ENCODE data around the gene FAM3C. TPM values are rescaled to one million over a fixed set of nuclear protein-coding genes. Genes with fewer than 3 reads are reported as not detected.

Gene FAM3C
- total and polyA plus RNA-seq, 2 of the 8 experiments (the other 6 are each of a cell fraction or from before 2014, with no cell fraction given) = 27.0 to 77.7 TPM

DNA sequence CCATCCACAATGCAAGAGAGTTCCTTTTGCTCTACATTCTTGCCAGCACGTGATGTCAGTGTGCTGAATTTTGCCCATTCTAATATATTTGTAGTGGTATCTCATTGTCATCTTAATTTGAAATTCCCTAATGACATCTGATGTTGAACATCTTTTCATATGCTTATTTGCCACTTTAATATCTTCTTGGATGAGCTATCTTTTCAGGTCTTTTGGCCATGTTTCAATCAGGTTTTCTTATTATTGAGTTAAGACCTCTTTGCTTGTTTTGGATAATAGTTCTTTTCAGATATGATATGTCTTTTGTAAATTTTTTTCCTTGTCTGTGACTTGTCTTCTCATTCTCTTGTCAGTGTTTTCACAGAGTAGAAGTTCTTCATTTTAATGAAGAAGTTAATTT is 20.4 kb upstream of the FAM3C start:
- Histone ChIP-seq H3K27me3 (replicated peaks in 1 of 4; ENCODE audit: control insufficient read depth in 3 of 4, extremely low read depth in 1 of 4, insufficient read depth in 3 of 4, low read length in 3 of 4) (no peaks in the 10 kb centered on the region), H3K4me3 (ENCODE audit: extremely low read depth in 1 of 4, insufficient read depth in 2 of 4, low read depth in 3 of 4, low read length in 4 of 4) (no peak overlapping the region), H4K91ac (replicated peaks; ENCODE audit: insufficient read length, low read length) (no peak overlapping the region), H3K79me1 (ENCODE audit: low read depth, low read length) (no peaks in the 10 kb centered on the region), H3K27ac (ENCODE audit: low read depth, low read length) (no peak overlapping the region), H3K9ac (replicated peaks in 1 of 4; ENCODE audit: extremely low read depth in 1 of 4, low read depth in 3 of 4, low read length in 3 of 4) (no peak overlapping the region), H2BK12ac (ENCODE audit: low read depth, low read length) (no peak overlapping the region), H3K4ac (replicated peaks; ENCODE audit: insufficient read length, low read depth, low read length) (no peak overlapping the region), H3K36me3 (ENCODE audit: control insufficient read depth in 2 of 4, insufficient read depth in 4 of 4, low read length in 3 of 4) (no peaks in the 10 kb centered on the region), H3K79me2 (ENCODE audit: control insufficient read depth in 1 of 2, insufficient read depth in 2 of 2, low read length in 2 of 2) (no peaks in the 10 kb centered on the region), H2AFZ (ENCODE audit: low read length) (no peak overlapping the region), H2BK20ac (ENCODE audit: low read length) (no peak overlapping the region), H4K5ac (ENCODE audit: insufficient read length, low read depth, low read length) (no peak overlapping the region), H3K23me2 (ENCODE audit: low read depth, low read length) (no peaks in the 10 kb centered on the region; the same call in 1 of the 2 replicates), H3K4me2 (ENCODE audit: insufficient read depth in 1 of 2, low read depth in 2 of 2, low read length in 2 of 2) (no peak overlapping the region), H2BK120ac (replicated peaks; ENCODE audit: low read depth, low read length) (no peak overlapping the region), H3K9me3 (ENCODE audit: insufficient read depth in 2 of 2, low read depth in 1 of 2, low read length in 1 of 2) (no peaks in the 10 kb centered on the region), H3K23ac (ENCODE audit: insufficient read length) (no peak overlapping the region), H4K8ac (ENCODE audit: extremely low read depth, insufficient read depth, low read length) (no peak overlapping the region), H4K20me1 (replicated peaks in 1 of 2; ENCODE audit: control insufficient read depth in 1 of 2, insufficient read depth in 2 of 2, low read length in 2 of 2) (no peaks in the 10 kb centered on the region), H3K14ac (ENCODE audit: insufficient read length) (no peak overlapping the region), H2AK5ac (ENCODE audit: low read depth, low read length) (no peak overlapping the region), H3K4me1 (replicated peaks in 1 of 4; ENCODE audit: control insufficient read depth in 3 of 4, insufficient read depth in 4 of 4, low read length in 3 of 4) (peaks cover 0 to 3% (median 0%) of the 10 kb centered on the region in 4 experiments; a peak in 2 of 7 replicates), H3K18ac (ENCODE audit: extremely low read depth, low read length) (no peak overlapping the region), H2BK15ac (ENCODE audit: low read length) (no peak overlapping the region), H3K56ac (replicated peaks; ENCODE audit: insufficient read length, low read depth, low read length) (no peak overlapping the region), H2BK5ac (ENCODE audit: low read depth, low read length) (no peak overlapping the region)
- no peak for TF ChIP-seq BACH1 (IDR thresholded peaks at IDR 0.05; ENCODE audit: low read length)
- no peak for TF ChIP-seq KDM1A (IDR thresholded peaks at IDR 0.05; ENCODE audit: borderline replicate concordance, low read length)
- no peak for TF ChIP-seq ASH2L (IDR thresholded peaks at IDR 0.05; ENCODE audit: low read length)
- TF ChIP-seq BRCA1 (IDR thresholded peaks at IDR 0.05; ENCODE audit: low read depth, low read length) = no peak
- TF ChIP-seq SRF (IDR thresholded peaks at IDR 0.05; ENCODE audit: low read depth, low read length) = no peak
- no peak for TF ChIP-seq RNF2 (IDR thresholded peaks at IDR 0.05; ENCODE audit: borderline replicate concordance, low read depth, low read length, missing control alignments, poor library complexity, severe bottlenecking)
- TF ChIP-seq CBX5 (IDR thresholded peaks at IDR 0.05; ENCODE audit: low read depth, low read length) = no peak
- FAIRE-seq (no peak), DNase-seq (ENCODE audit: low read depth in 1 of 2, low spot score in 2 of 2) (no peak)
- CTCF ChIA-PET (ENCODE audit: partially characterized antibody) = no interaction called here
- POLR2A ChIA-PET (ENCODE audit: partially characterized antibody) = no interaction called here
- WGBS, 2 experiments (ENCODE audit: extremely low coverage in 1 of 2, insufficient coverage in 1 of 2, insufficient read length in 1 of 2, insufficient replicate concordance in 2 of 2, low coverage in 1 of 2, low lambda C conversion rate in 2 of 2, missing lambda C conversion rate in 1 of 2) = 84% methylated on average over 1 of the region's 1 CpG; no CpG with 5 or more reads in 1 of the 2 experiments
